ENCODE results near the gene TMIGD3. TPM values are rescaled to one million over a fixed set of nuclear protein-coding genes. Genes with fewer than 3 reads are reported as not detected.
"Not testable (repeated sequence)": the region's sequence is repeated elsewhere in the genome, so short reads cannot be mapped to it uniquely, and the experiment has no call there.

TMIGD3 gene
- total RNA-seq (2012; rRNA removed), result not detected in 2 replicates

- H3K4me3 ChIP-seq (ENCODE audit: low read length), result no peak within 1 kb of the TSS
- H3K4me2 ChIP-seq (ENCODE audit: low read length), result no peak within 1 kb of the TSS
- no peak within 1 kb of the TSS for H3K9ac ChIP-seq (ENCODE audit: low read depth, low read length)
- peaks cover 37% of the 10 kb centered on the region for H3K27me3 ChIP-seq (ENCODE audit: control insufficient read depth, insufficient read depth, low read length)
- H3K9me3 ChIP-seq (replicated peaks; ENCODE audit: low read length), result no peaks in the 10 kb centered on the region
- no peaks in the 10 kb centered on the region for H3K36me3 ChIP-seq (ENCODE audit: insufficient read depth, low read length)
- H3K4me1 ChIP-seq (ENCODE audit: control insufficient read depth, insufficient read depth, low read length), result peaks cover 16% of the 10 kb centered on the region
Measured at GRCh38 chr1:111503585-111504060, at the start of gene TMIGD3, which contains the start of gene ADORA3. TSS of gene TMIGD3 (minus strand) at chr1:111503633. CDS start at chr1:111503354, 279 bp downstream. TSS of gene ADORA3 (minus strand) at chr1:111503633. CDS start at chr1:111503354, 279 bp downstream.

- no peaks in the 10 kb centered on the region for H3K9me3 ChIP-seq (replicated peaks; ENCODE audit: low read length)
- H3K4me3 ChIP-seq (ENCODE audit: low read length), result no peak overlapping the region
- no peaks in the 10 kb centered on the region for H3K36me3 ChIP-seq (ENCODE audit: insufficient read depth, low read length)
- peaks cover 13% of the 10 kb centered on the region for H3K4me1 ChIP-seq (ENCODE audit: control insufficient read depth, insufficient read depth, low read length)
- H3K9ac ChIP-seq (ENCODE audit: low read depth, low read length), result no peak overlapping the region
- H3K27me3 ChIP-seq (ENCODE audit: control insufficient read depth, insufficient read depth, low read length), result no peaks in the 10 kb centered on the region
- peak overlapping the region; percentile 46 for H3K4me2 ChIP-seq (ENCODE audit: low read length)
Measured at GRCh38 chr1:111553196-111553595, 49.8 kb upstream of the TMIGD3 start.

GRCh38 chr1:111552587-111552986 is 49.2 kb upstream of the TMIGD3 start:
- H3K4me1 ChIP-seq (ENCODE audit: control insufficient read depth, insufficient read depth, low read length), result peaks cover 13% of the 10 kb centered on the region
- no peaks in the 10 kb centered on the region for H3K27me3 ChIP-seq (ENCODE audit: control insufficient read depth, insufficient read depth, low read length)
- no peak overlapping the region for H3K9ac ChIP-seq (ENCODE audit: low read depth, low read length)
- H3K4me3 ChIP-seq (ENCODE audit: low read length), result no peak overlapping the region
- H3K9me3 ChIP-seq (replicated peaks; ENCODE audit: low read length), result no peaks in the 10 kb centered on the region
- H3K36me3 ChIP-seq (ENCODE audit: insufficient read depth, low read length), result no peaks in the 10 kb centered on the region
- H3K4me2 ChIP-seq (ENCODE audit: low read length), result peak overlapping the region; percentile 46

- H3K27me3 ChIP-seq (ENCODE audit: control insufficient read depth, insufficient read depth, low read length), result no peaks in the 10 kb centered on the region
- H3K36me3 ChIP-seq (ENCODE audit: insufficient read depth, low read length), result no peaks in the 10 kb centered on the region
- peaks cover 13% of the 10 kb centered on the region for H3K4me1 ChIP-seq (ENCODE audit: control insufficient read depth, insufficient read depth, low read length)
- H3K9me3 ChIP-seq (replicated peaks; ENCODE audit: low read length), result no peaks in the 10 kb centered on the region
- H3K4me2 ChIP-seq (ENCODE audit: low read length), result no peak overlapping the region
- H3K4me3 ChIP-seq (ENCODE audit: low read length), result no peak overlapping the region
- H3K9ac ChIP-seq (ENCODE audit: low read depth, low read length), result no peak overlapping the region
Measured at GRCh38 chr1:111551623-111552411, 48.4 kb upstream of the TMIGD3 start.

- not testable (repeated sequence) for H3K36me3 ChIP-seq (ENCODE audit: insufficient read depth, low read length); H3K4me3 ChIP-seq (ENCODE audit: low read length); H3K9ac ChIP-seq (ENCODE audit: low read depth, low read length); H3K9me3 ChIP-seq (replicated peaks; ENCODE audit: low read length); H3K4me1 ChIP-seq (ENCODE audit: control insufficient read depth, insufficient read depth, low read length); H3K27me3 ChIP-seq (ENCODE audit: control insufficient read depth, insufficient read depth, low read length); H3K4me2 ChIP-seq (ENCODE audit: low read length)
Measured at GRCh38 chr1:111547786-111548185, 44.4 kb upstream of the TMIGD3 start.

- H3K4me2 ChIP-seq (ENCODE audit: low read length), result no peak overlapping the region
Measured at GRCh38 chr1:111542187-111542586, 38.8 kb upstream of the TMIGD3 start.

GRCh38 chr1:111541721-111542120 is 38.3 kb upstream of the TMIGD3 start:
- Histone ChIP-seq H3K4me2 (ENCODE audit: low read length) (peak overlapping the region; percentile 21), H3K36me3 (ENCODE audit: insufficient read depth, low read length) (no peaks in the 10 kb centered on the region), H3K9me3 (replicated peaks; ENCODE audit: low read length) (no peaks in the 10 kb centered on the region), H3K9ac (ENCODE audit: low read depth, low read length) (no peak overlapping the region), H3K4me1 (ENCODE audit: control insufficient read depth, insufficient read depth, low read length) (peaks cover 10% of the 10 kb centered on the region), H3K4me3 (ENCODE audit: low read length) (no peak overlapping the region), H3K27me3 (ENCODE audit: control insufficient read depth, insufficient read depth, low read length) (no peaks in the 10 kb centered on the region)

More at GRCh38 chr1:111542187-111542586, 38.8 kb upstream of the TMIGD3 start:
- Histone ChIP-seq H3K27me3 (ENCODE audit: control insufficient read depth, insufficient read depth, low read length) (no peaks in the 10 kb centered on the region), H3K4me1 (ENCODE audit: control insufficient read depth, insufficient read depth, low read length) (peaks cover 10% of the 10 kb centered on the region), H3K36me3 (ENCODE audit: insufficient read depth, low read length) (no peaks in the 10 kb centered on the region), H3K4me3 (ENCODE audit: low read length) (no peak overlapping the region), H3K9ac (ENCODE audit: low read depth, low read length) (no peak overlapping the region), H3K9me3 (replicated peaks; ENCODE audit: low read length) (no peaks in the 10 kb centered on the region)

- Histone ChIP-seq H3K27me3 (ENCODE audit: control insufficient read depth, insufficient read depth, low read length) (no peaks in the 10 kb centered on the region), H3K36me3 (ENCODE audit: insufficient read depth, low read length) (no peaks in the 10 kb centered on the region), H3K4me3 (ENCODE audit: low read length) (no peak overlapping the region), H3K4me2 (ENCODE audit: low read length) (no peak overlapping the region), H3K4me1 (ENCODE audit: control insufficient read depth, insufficient read depth, low read length) (peaks cover 10% of the 10 kb centered on the region), H3K9ac (ENCODE audit: low read depth, low read length) (no peak overlapping the region), H3K9me3 (replicated peaks; ENCODE audit: low read length) (no peaks in the 10 kb centered on the region)
Measured at GRCh38 chr1:111540928-111541327, 37.5 kb upstream of the TMIGD3 start.

- H3K9ac ChIP-seq (ENCODE audit: low read depth, low read length), result no peak overlapping the region
Measured at GRCh38 chr1:111538343-111539025, 35.1 kb upstream of the TMIGD3 start.

GRCh38 chr1:111535256-111536191 is 32.1 kb upstream of the TMIGD3 start:
- Histone ChIP-seq H3K4me3 (ENCODE audit: low read length) (no peak overlapping the region), H3K4me1 (ENCODE audit: control insufficient read depth, insufficient read depth, low read length) (no peaks in the 10 kb centered on the region), H3K9ac (ENCODE audit: low read depth, low read length) (no peak overlapping the region), H3K4me2 (ENCODE audit: low read length) (no peak overlapping the region), H3K27me3 (ENCODE audit: control insufficient read depth, insufficient read depth, low read length) (peaks cover 4% of the 10 kb centered on the region), H3K36me3 (ENCODE audit: insufficient read depth, low read length) (no peaks in the 10 kb centered on the region), H3K9me3 (replicated peaks; ENCODE audit: low read length) (no peaks in the 10 kb centered on the region)

More at GRCh38 chr1:111538343-111539025, 35.1 kb upstream of the TMIGD3 start:
- no peak overlapping the region for H3K4me3 ChIP-seq (ENCODE audit: low read length)
- H3K27me3 ChIP-seq (ENCODE audit: control insufficient read depth, insufficient read depth, low read length), result peaks cover 4% of the 10 kb centered on the region
- H3K36me3 ChIP-seq (ENCODE audit: insufficient read depth, low read length), result no peaks in the 10 kb centered on the region
- no peak overlapping the region for H3K4me2 ChIP-seq (ENCODE audit: low read length)
- peaks cover 10% of the 10 kb centered on the region for H3K4me1 ChIP-seq (ENCODE audit: control insufficient read depth, insufficient read depth, low read length)
- no peaks in the 10 kb centered on the region for H3K9me3 ChIP-seq (replicated peaks; ENCODE audit: low read length)

- Histone ChIP-seq H3K4me3 (ENCODE audit: low read length) (no peak overlapping the region), H3K4me2 (ENCODE audit: low read length) (no peak overlapping the region), H3K9me3 (replicated peaks; ENCODE audit: low read length) (no peaks in the 10 kb centered on the region), H3K27me3 (ENCODE audit: control insufficient read depth, insufficient read depth, low read length) (peaks cover 4% of the 10 kb centered on the region), H3K9ac (ENCODE audit: low read depth, low read length) (no peak overlapping the region), H3K4me1 (ENCODE audit: control insufficient read depth, insufficient read depth, low read length) (peaks cover 13% of the 10 kb centered on the region), H3K36me3 (ENCODE audit: insufficient read depth, low read length) (no peaks in the 10 kb centered on the region)
Measured at GRCh38 chr1:111520053-111520452, 16.6 kb upstream of the TMIGD3 start.

Measured in skeletal muscle satellite cell (primary cell).